Cardiac muscle cell (in vitro differentiated cells and primary cell): ENCODE results near the gene CARD9. TPM values are rescaled to one million over a fixed set of nuclear protein-coding genes. Genes with fewer than 3 reads are reported as not detected.
A peak's percentile ranks its signal among the peaks of the same experiment; 100 is the strongest.

Experiments
- DNase-seq, 2 donors: peaks; one replicate each; pipeline versions ENCODE4 v3.0.0 to v3.0.0-alpha.2; 2010 to 2017; ENCODE audit warnings: low read depth in 1 of 2, low spot score in 1 of 2
- H3K27ac ChIP-seq: fragments of 200-600 bp; sonication (generic); 2 replicates; pipeline ENCODE4 v1.5.1; 2016
- H3K27me3 ChIP-seq: fragments of 200-600 bp; sonication (generic); 2 replicates; pipeline ENCODE4 v1.6.0; 2016; ENCODE audit warnings: control low read depth
- H3K36me3 ChIP-seq: fragments of 200-600 bp; sonication (generic); 2 replicates; pipeline ENCODE4 v1.5.1; 2016; ENCODE audit warnings: control low read depth
- H3K4me1 ChIP-seq: fragments of 200-600 bp; sonication (generic); 2 replicates; pipeline ENCODE4 v1.8.1; 2017; ENCODE audit warnings: low read depth, mild to moderate bottlenecking, mixed run types
- H3K4me3 ChIP-seq: fragments of 200-600 bp; sonication (generic); 2 replicates; pipeline ENCODE4 v1.5.1; 2016; ENCODE audit warnings: mild to moderate bottlenecking
- H3K9me3 ChIP-seq: fragments of 200-600 bp; sonication (generic); 2 replicates; pipeline ENCODE4 v1.5.1; 2017; ENCODE audit warnings: low read depth, mild to moderate bottlenecking, control low read depth
- CTCF ChIP-seq: IDR thresholded peaks from 2 replicates; pipeline ENCODE4 v1.5.1; 2012; ENCODE audit warnings: low read depth, mild to moderate bottlenecking, low read length
- polyA plus RNA-seq: library from polyadenylated mRNA; unstranded; fragments of >200 nt; fragmentation: Nextera tagmentation; extraction: Ambion mirVana; gene quantifications from 2 replicates; pipeline ENCODE4 v1.2.1, GENCODE V29; 2016
- total RNA-seq: library from RNA; depleted of rRNA; stranded (reverse); fragments of >200 nt; gene quantifications from 2 replicates; pipeline ENCODE4 v1.2.3, GENCODE V29; 2016

Gene CARD9
- total and polyA plus RNA-seq, 2 experiments from 2014 or later, result 2.1 TPM

- Histone ChIP-seq H3K36me3 (peaks cover 3% of the 10 kb centered on the region), H3K4me3 (no peak overlapping the region), H3K27me3 (no peaks in the 10 kb centered on the region), H3K9me3 (no peaks in the 10 kb centered on the region), H3K27ac (no peak overlapping the region), H3K4me1 (no peaks in the 10 kb centered on the region)
- TF ChIP-seq CTCF, result peak; percentile 32
- peak; percentile 19 to 85 for DNase-seq
Observed at GRCh38 chr9:136372561-136373299, 739 bp downstream of the CARD9 start.

- H3K36me3 ChIP-seq, result peaks cover 3% of the 10 kb centered on the region
- no peak for DNase-seq
- H3K4me3 ChIP-seq, result no peak overlapping the region
- no peaks in the 10 kb centered on the region for H3K27me3 ChIP-seq
- H3K4me1 ChIP-seq, result no peaks in the 10 kb centered on the region
- H3K27ac ChIP-seq, result no peak overlapping the region
- TF ChIP-seq CTCF, result no peak
- H3K9me3 ChIP-seq, result no peaks in the 10 kb centered on the region
Observed at GRCh38 chr9:136372006-136372405, 1.5 kb downstream of the CARD9 start.

- TF ChIP-seq CTCF, result no peak
- Histone ChIP-seq H3K4me3 (no peak overlapping the region), H3K9me3 (no peaks in the 10 kb centered on the region), H3K36me3 (peaks cover 3% of the 10 kb centered on the region), H3K4me1 (no peaks in the 10 kb centered on the region), H3K27ac (no peak overlapping the region), H3K27me3 (no peaks in the 10 kb centered on the region)
- no peak for DNase-seq
Observed at GRCh38 chr9:136371533-136371880, 2.0 kb downstream of the CARD9 start.

- no peak overlapping the region for H3K4me3 ChIP-seq
- H3K4me1 ChIP-seq, result no peaks in the 10 kb centered on the region
- no peaks in the 10 kb centered on the region for H3K27me3 ChIP-seq
- DNase-seq, result no peak
- TF ChIP-seq CTCF, result no peak
- no peaks in the 10 kb centered on the region for H3K9me3 ChIP-seq
- H3K36me3 ChIP-seq, result peaks cover 3% of the 10 kb centered on the region
- no peak overlapping the region for H3K27ac ChIP-seq
Observed at GRCh38 chr9:136370687-136371532, 2.6 kb downstream of the CARD9 start.

- H3K9me3 ChIP-seq, result no peaks in the 10 kb centered on the region
- H3K36me3 ChIP-seq, result no peaks in the 10 kb centered on the region
- no peak for DNase-seq
- no peaks in the 10 kb centered on the region for H3K27me3 ChIP-seq
- no peak overlapping the region for H3K4me3 ChIP-seq
- TF ChIP-seq CTCF, result no peak
- H3K4me1 ChIP-seq, result no peaks in the 10 kb centered on the region
- H3K27ac ChIP-seq, result no peak overlapping the region
Observed at GRCh38 chr9:136370037-136370436, 3.4 kb downstream of the CARD9 start.
